ENCODE data around the gene ZNFX1. TPM values are rescaled to one million over a fixed set of nuclear protein-coding genes. Genes with fewer than 3 reads are reported as not detected.
"Not testable (repeated sequence)": the region's sequence is repeated elsewhere in the genome, so short reads cannot be mapped to it uniquely, and the experiment has no call there.

The ZNFX1 gene
- total RNA-seq, 2 donors from 2014 or later: 31.2 to 36.6 TPM

- DNase-seq (ENCODE audit: low spot score in 2 of 2) (peak; percentile 86 to 98), ATAC-seq (peak; percentile 68)
- Mint-ChIP-seq H3K36me3 (peaks cover 7 to 20% of the 10 kb centered on the region in 2 donors), H3K27ac (peak overlapping the region in 1 of 2 donors; percentile 64), H3K9me3 (no peaks in the 10 kb centered on the region)
Measured at GRCh38 chr20:49216991-49217578, 60.8 kb downstream of the ZNFX1 start.

DNA sequence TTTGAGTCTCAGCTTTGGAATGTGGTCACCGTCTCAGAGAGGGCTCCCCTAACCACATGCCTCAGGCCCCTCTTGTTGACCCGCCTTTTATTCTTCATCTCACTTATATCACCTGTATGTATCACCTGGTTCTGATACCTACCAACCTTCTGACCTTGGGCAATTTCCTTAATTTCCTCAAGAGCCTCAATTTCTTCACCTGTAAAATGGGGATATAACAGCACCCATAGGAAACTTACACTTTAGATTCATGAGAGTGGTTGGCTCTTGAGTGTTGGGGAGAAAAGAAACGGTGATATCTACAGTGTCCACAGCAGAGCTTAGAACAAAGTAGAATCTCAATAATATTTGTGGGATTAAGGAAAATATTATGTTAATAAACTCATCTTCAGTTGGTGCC, 62.6 kb downstream of the ZNFX1 start:
- peaks cover 11 to 12% of the 10 kb centered on the region in 2 donors for H3K36me3 Mint-ChIP-seq
- H3K27ac Mint-ChIP-seq: no peak overlapping the region
- peaks cover 3% of the 10 kb centered on the region in 2 donors for H3K9me3 Mint-ChIP-seq
- ATAC-seq: no peak
- DNase-seq (ENCODE audit: low spot score in 2 of 2): no peak

GRCh38 chr20:49214571-49214970, 63.3 kb downstream of the ZNFX1 start:
- peaks cover 8 to 9% of the 10 kb centered on the region in 2 donors for H3K36me3 Mint-ChIP-seq
- DNase-seq (ENCODE audit: low spot score in 2 of 2) (no peak), ATAC-seq (no peak)
- peaks cover 6 to 7% of the 10 kb centered on the region in 2 donors for H3K9me3 Mint-ChIP-seq
- no peak overlapping the region for H3K27ac Mint-ChIP-seq

- no peak overlapping the region for H3K27ac Mint-ChIP-seq
- DNase-seq (ENCODE audit: low spot score in 2 of 2) (no peak), ATAC-seq (no peak)
- peaks cover 6 to 7% of the 10 kb centered on the region in 2 donors for H3K9me3 Mint-ChIP-seq
- H3K36me3 Mint-ChIP-seq: peaks cover 6% of the 10 kb centered on the region in 2 donors
Measured at GRCh38 chr20:49210757-49211110, 67.1 kb downstream of the ZNFX1 start.

- Mint-ChIP-seq H3K27ac (no peak overlapping the region), H3K9me3 (peaks cover 6 to 7% of the 10 kb centered on the region in 2 donors), H3K36me3 (peaks cover 6% of the 10 kb centered on the region in 2 donors)
- ATAC-seq (no peak), DNase-seq (ENCODE audit: low spot score in 2 of 2) (no peak)
Measured at GRCh38 chr20:49210101-49210756, 67.6 kb downstream of the ZNFX1 start.

- H3K27ac Mint-ChIP-seq: no peak overlapping the region
- H3K36me3 Mint-ChIP-seq: peaks cover 6% of the 10 kb centered on the region in 2 donors
- peak in 1 of 2 donors; percentile 24 for DNase-seq (ENCODE audit: low spot score in 2 of 2)
- peak in 1 of 2 donors; percentile 50 for ATAC-seq
- peaks cover 6 to 7% of the 10 kb centered on the region in 2 donors for H3K9me3 Mint-ChIP-seq
Measured at GRCh38 chr20:49207076-49207475, 70.8 kb downstream of the ZNFX1 start.

DNA sequence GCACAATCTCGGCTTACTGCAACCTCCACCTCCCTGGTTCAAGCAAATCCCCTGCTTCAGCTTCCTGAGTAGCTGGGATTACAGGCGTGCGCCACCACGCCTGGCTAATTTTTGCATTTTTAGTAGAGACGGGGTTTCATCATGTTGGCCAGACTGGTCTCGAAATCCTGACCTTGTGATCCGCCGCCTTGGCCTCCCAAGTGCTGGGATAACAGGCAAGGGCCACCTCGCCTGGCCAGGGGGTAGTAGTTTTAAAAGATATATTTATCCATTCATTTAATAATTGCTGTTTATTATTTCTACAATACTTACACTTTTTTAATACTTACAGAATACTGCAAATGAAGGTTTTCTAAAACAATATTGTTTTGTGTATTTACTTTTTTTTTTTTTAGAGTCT, 74.1 kb downstream of the ZNFX1 start:
- ATAC-seq: no peak
- H3K36me3 Mint-ChIP-seq: no peaks in the 10 kb centered on the region
- no peak overlapping the region for H3K27ac Mint-ChIP-seq
- H3K9me3 Mint-ChIP-seq: no peaks in the 10 kb centered on the region
- no peak for DNase-seq (ENCODE audit: low spot score in 2 of 2)

DNA sequence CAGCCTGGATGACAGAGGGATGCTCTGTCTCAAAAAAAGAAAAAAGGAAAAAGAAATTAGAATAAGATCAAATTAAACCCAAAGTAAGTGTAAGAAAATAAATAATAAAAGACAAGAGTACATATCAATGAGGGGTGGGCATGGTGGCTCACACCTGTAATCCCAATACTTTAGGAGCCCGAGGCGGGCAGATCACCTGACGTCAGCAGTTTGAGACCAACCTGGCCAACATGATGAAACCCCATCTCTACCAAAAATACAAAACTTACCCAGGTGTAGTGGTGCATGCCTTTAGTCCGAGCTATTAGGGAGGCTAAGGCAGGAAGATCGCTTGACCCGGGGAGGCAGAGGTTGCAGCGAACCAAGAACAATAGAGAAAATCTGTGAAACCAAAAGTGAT, 74.8 kb downstream of the ZNFX1 start:
- no peak for ATAC-seq
- Mint-ChIP-seq H3K9me3 (no peaks in the 10 kb centered on the region), H3K27ac (no peak overlapping the region), H3K36me3 (no peaks in the 10 kb centered on the region)
- DNase-seq (ENCODE audit: low spot score in 2 of 2): peak in 1 of 2 donors; percentile 18

GRCh38 chr20:49199729-49200293, 78.0 kb downstream of the ZNFX1 start:
- no peaks in the 10 kb centered on the region for H3K36me3 Mint-ChIP-seq

GRCh38 chr20:49192944-49193518, 84.8 kb downstream of the ZNFX1 start:
- H3K36me3 Mint-ChIP-seq; H3K27ac Mint-ChIP-seq; ATAC-seq; H3K9me3 Mint-ChIP-seq; DNase-seq (ENCODE audit: low spot score in 2 of 2): not testable (repeated sequence)

More at GRCh38 chr20:49199729-49200293, 78.0 kb downstream of the ZNFX1 start:
- H3K27ac Mint-ChIP-seq: no peak overlapping the region
- ATAC-seq (no peak), DNase-seq (ENCODE audit: low spot score in 2 of 2) (peak in 1 of 2 donors; percentile 21)
- no peaks in the 10 kb centered on the region for H3K9me3 Mint-ChIP-seq

Other genes starting within 250 kb of the ZNFX1 start
- gene CSE1L, start 231.7 kb downstream of the ZNFX1 start, total RNA-seq: 100 to 1,000 TPM in 1 of 2 donors, 10 to 100 TPM in 1; 78.6 to 108 TPM
- 10 to 100 TPM; 61.1 to 98.9 TPM for gene STAU1, start 89.7 kb downstream of the ZNFX1 start, total RNA-seq
- 10 to 100 TPM; 42.1 to 51.9 TPM for gene DDX27, start 58.6 kb downstream of the ZNFX1 start, total RNA-seq
- not detected for gene KCNB1, start 204.6 kb upstream of the ZNFX1 start, total RNA-seq

All from activated naive CD4-positive, alpha-beta T cell treated with anti-CD3 and anti-CD28 coated beads, Interleukin-2, amount 50 U/mL, for 72 hours (primary cell).